SJCRH30 (cell line): ENCODE measurements around the gene GCNT3. TPM values are rescaled to one million over a fixed set of nuclear protein-coding genes. Genes with fewer than 3 reads are reported as not detected.
A peak's percentile ranks its signal among the peaks of the same experiment; 100 is the strongest.

Experiments used
- DNase-seq, 2 experiments: peaks; one replicate each; pipeline ENCODE4 v3.0.0-alpha.2; 2015 to 2020
- H3K27ac ChIP-seq: fragments of 250-450 bp; sonication (Bioruptor Pico); 2 replicates; pipeline ENCODE4 v1.5.1; 2020; ENCODE audit warnings: mild to moderate bottlenecking, moderate library complexity
- H3K27me3 ChIP-seq: fragments of 250-450 bp; sonication (Bioruptor Pico); 2 replicates; pipeline ENCODE4 v1.5.1; 2020; ENCODE audit warnings: mild to moderate bottlenecking, moderate library complexity
- H3K36me3 ChIP-seq: fragments of 250-450 bp; sonication (Bioruptor Pico); 2 replicates; pipeline ENCODE4 v1.5.1; 2020; ENCODE audit warnings: mild to moderate bottlenecking, moderate library complexity
- H3K4me1 ChIP-seq: fragments of 250-450 bp; sonication (Bioruptor Pico); 2 replicates; pipeline ENCODE4 v1.5.1; 2020; ENCODE audit warnings: mild to moderate bottlenecking, moderate library complexity
- H3K4me3 ChIP-seq: fragments of 250-450 bp; sonication (Bioruptor Pico); 2 replicates; pipeline ENCODE4 v1.5.1; 2020; ENCODE audit warnings: mild to moderate bottlenecking, moderate library complexity
- H3K9me3 ChIP-seq: fragments of 250-450 bp; sonication (Bioruptor Pico); replicated peaks from 2 replicates; pipeline ENCODE4 v1.5.1; 2020; ENCODE audit warnings: mild to moderate bottlenecking, moderate library complexity
- total RNA-seq: library from RNA; depleted of rRNA; stranded (reverse); fragments of >200 nt; shearing (Covaris generic); gene quantifications from 2 replicates; pipeline ENCODE4 v1.2.3, GENCODE V29; 2014; rRNA removed

The GCNT3 gene
- total RNA-seq, 1 experiment from 2014 or later, result 0.08 TPM

GRCh38 chr15:59647085-59647484 is 35.5 kb downstream of the GCNT3 start:
- H3K36me3 ChIP-seq, result peaks cover 75% of the 10 kb centered on the region
- H3K4me3 ChIP-seq, result no peak overlapping the region
- DNase-seq, result no peak
- no peaks in the 10 kb centered on the region for H3K4me1 ChIP-seq
- no peaks in the 10 kb centered on the region for H3K27me3 ChIP-seq
- 0 out of 2 replicates have a peak, but pooled peaks cover 4% of the 10 kb centered on the region for H3K9me3 ChIP-seq
- H3K27ac ChIP-seq, result no peak overlapping the region

- no peak for DNase-seq
- Histone ChIP-seq H3K4me1 (no peaks in the 10 kb centered on the region), H3K9me3 (0 out of 2 replicates have a peak, but pooled peaks cover 5% of the 10 kb centered on the region), H3K27me3 (no peaks in the 10 kb centered on the region), H3K36me3 (peaks cover 79% of the 10 kb centered on the region), H3K27ac (no peak overlapping the region), H3K4me3 (no peak overlapping the region)
Observed at GRCh38 chr15:59649603-59650002, 38.0 kb downstream of the GCNT3 start.

DNA sequence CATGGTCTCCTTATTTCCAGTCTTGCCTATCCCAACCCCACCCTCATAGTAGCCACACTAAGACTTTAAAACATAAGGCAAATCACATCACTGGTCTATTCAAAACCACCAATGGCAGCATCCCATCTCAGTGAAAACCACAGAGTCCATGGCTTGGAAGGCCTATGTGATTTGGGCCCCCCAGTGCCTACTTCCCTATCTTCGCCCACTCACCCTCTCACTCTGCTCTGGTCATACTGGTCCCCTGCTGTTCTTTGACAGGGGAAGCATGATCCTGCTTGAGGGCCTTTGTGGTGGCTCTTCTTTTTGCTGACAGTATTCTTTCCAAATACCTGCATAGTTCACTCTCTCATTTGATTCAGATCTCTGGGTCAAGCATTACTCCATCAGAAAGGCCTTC is 42.5 kb downstream of the GCNT3 start:
- H3K4me1 ChIP-seq, result no peaks in the 10 kb centered on the region; the same call in 1 of the 2 replicates
- no peak overlapping the region for H3K4me3 ChIP-seq
- H3K36me3 ChIP-seq, result peaks cover 50% of the 10 kb centered on the region
- no peak for DNase-seq
- 0 out of 2 replicates have a peak, but pooled peaks cover 5% of the 10 kb centered on the region for H3K9me3 ChIP-seq
- H3K27me3 ChIP-seq, result no peaks in the 10 kb centered on the region
- H3K27ac ChIP-seq, result no peak overlapping the region

- Histone ChIP-seq H3K27ac (peak within 1 kb of the TSS; percentile 76), H3K27me3 (no peaks in the 10 kb centered on the region), H3K9me3 (0 out of 2 replicates have a peak, but pooled peaks cover 1% of the 10 kb centered on the region), H3K36me3 (peaks cover 26% of the 10 kb centered on the region), H3K4me1 (no peaks in the 10 kb centered on the region; the same call in 1 of the 2 replicates), H3K4me3 (peak within 1 kb of the TSS; percentile 90)
- peak; percentile 97 to 98 for DNase-seq
Observed at GRCh38 chr15:59656897-59657634, 45.5 kb downstream of the GCNT3 start, which contains the start of gene GTF2A2. Gene GTF2A2 (minus strand): TSS chr15:59657515. CDS start chr15:59652277, 5,238 bp downstream.

DNA sequence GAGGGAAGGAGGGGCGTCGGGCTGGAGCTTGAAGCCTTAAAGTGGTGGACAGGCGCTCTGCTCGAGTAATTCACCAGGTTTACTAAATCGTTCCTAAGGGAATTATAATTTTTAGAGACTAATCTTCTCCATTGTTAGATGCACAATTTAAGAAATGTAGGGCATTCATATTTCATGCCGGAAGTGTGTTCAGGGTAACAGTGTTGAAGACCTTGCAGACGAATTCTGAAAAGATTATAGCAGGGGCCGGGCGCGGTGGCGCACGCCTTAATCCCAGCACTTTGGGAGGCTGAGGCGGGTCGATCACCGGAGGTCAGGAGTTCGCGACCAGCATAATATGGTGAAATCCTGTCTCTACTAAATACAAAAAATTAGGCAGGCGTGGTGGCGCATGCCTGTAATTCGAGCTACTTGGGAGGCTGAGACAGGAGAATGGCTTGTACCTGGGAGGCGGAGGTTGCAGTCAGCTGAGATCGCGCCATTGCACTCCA is 46.1 kb downstream of the GCNT3 start:
- H3K9me3 ChIP-seq, result no peaks in the 10 kb centered on the region
- no peak for DNase-seq
- no peaks in the 10 kb centered on the region for H3K27me3 ChIP-seq
- H3K4me3 ChIP-seq, result peak overlapping the region; percentile 90
- H3K36me3 ChIP-seq, result peaks cover 23% of the 10 kb centered on the region
- peak overlapping the region; percentile 76 for H3K27ac ChIP-seq
- H3K4me1 ChIP-seq, result no peaks in the 10 kb centered on the region; the same call in 1 of the 2 replicates

- DNase-seq, result no peak
- Histone ChIP-seq H3K27ac (no peak overlapping the region), H3K9me3 (no peaks in the 10 kb centered on the region), H3K4me3 (no peak overlapping the region), H3K4me1 (no peaks in the 10 kb centered on the region; the same call in 1 of the 2 replicates), H3K27me3 (no peaks in the 10 kb centered on the region), H3K36me3 (peaks cover 32% of the 10 kb centered on the region)
Observed at GRCh38 chr15:59659366-59659765, 47.8 kb downstream of the GCNT3 start.

DNA sequence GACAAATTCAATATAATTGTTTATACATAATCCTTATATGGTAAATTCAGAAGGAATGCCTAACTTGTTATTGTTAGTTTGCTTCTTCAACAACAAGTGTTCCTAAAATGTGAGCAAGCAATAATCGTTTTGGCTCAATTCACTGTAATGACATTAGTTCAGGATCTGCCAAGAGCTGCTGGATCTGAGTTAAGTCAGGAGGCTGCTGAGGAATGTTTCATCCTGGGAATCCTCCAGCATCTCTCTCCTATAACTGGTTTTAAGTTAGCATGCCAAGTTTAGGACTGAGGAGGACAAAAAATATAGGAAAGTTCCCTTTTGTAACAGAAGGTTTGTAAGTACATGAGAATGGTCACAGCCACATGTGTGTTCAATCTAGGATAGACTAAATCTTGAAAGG is 50.7 kb downstream of the GCNT3 start:
- peaks cover 43% of the 10 kb centered on the region for H3K36me3 ChIP-seq
- no peaks in the 10 kb centered on the region for H3K4me1 ChIP-seq
- DNase-seq, result no peak
- H3K27ac ChIP-seq, result no peak overlapping the region
- no peak overlapping the region for H3K4me3 ChIP-seq
- no peaks in the 10 kb centered on the region for H3K9me3 ChIP-seq
- no peaks in the 10 kb centered on the region for H3K27me3 ChIP-seq

DNA sequence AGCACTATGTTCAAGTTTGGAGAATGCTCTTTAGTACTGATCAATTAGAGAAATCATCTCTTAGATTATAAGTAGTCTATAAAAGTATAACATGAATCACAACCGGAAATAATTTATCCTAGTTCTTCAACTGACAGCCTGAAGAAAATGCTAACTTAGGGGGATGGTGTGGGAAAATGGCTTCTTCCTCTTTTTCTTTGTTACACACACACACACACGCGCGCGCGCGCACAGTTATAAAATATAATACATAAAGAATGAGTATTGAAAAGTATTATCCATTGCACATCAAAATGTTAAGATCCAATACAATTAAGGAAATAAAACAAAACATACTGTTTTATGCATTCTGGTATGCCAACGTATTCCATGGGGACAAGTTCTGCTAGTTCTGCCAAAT is 57.0 kb downstream of the GCNT3 start:
- H3K36me3 ChIP-seq, result peaks cover 84% of the 10 kb centered on the region

More for the DNA sequence above, 57.0 kb downstream of the GCNT3 start:
- H3K9me3 ChIP-seq, result no peaks in the 10 kb centered on the region
- H3K4me3 ChIP-seq, result no peak overlapping the region
- no peaks in the 10 kb centered on the region for H3K4me1 ChIP-seq
- H3K27ac ChIP-seq, result no peak overlapping the region
- DNase-seq, result no peak
- no peaks in the 10 kb centered on the region for H3K27me3 ChIP-seq

Other genes starting within 250 kb of the GCNT3 start
- gene MYO1E, start 238.9 kb upstream of the GCNT3 start, total RNA-seq, result 116 and 176 TPM in 2 replicates
- 27.3 and 32.2 TPM in 2 replicates for gene FAM81A, start 173.6 kb upstream of the GCNT3 start, total RNA-seq
- 129 and 145 TPM in 2 replicates for gene GTF2A2, start 45.7 kb downstream of the GCNT3 start, total RNA-seq
- gene BNIP2, start 77.5 kb downstream of the GCNT3 start, total RNA-seq, result 79.8 and 87.0 TPM in 2 replicates